Testis (tissue), 3 donors: ENCODE results near the gene DENND1A. TPM values are rescaled to one million over a fixed set of nuclear protein-coding genes. Genes with fewer than 3 reads are reported as not detected.

ENCODE experiments used
- DNase-seq: peaks from one replicate; pipeline ENCODE4 v3.0.0-alpha.2; 2019
- H3K27ac ChIP-seq, 2 donors: fragments of 200-600 bp; sonication (generic); one replicate each; pipeline ENCODE4 v1.5.1; 2019
- H3K27me3 ChIP-seq: fragments of 200-600 bp; sonication (generic); one replicate; pipeline ENCODE4 v1.5.1; 2019
- H3K36me3 ChIP-seq: fragments of 200-600 bp; sonication (generic); one replicate; pipeline ENCODE4 v1.5.1; 2017; ENCODE audit warnings: low read depth; ENCODE audit errors: missing control alignments
- H3K4me1 ChIP-seq: fragments of 200-600 bp; sonication (generic); one replicate; pipeline ENCODE4 v1.5.1; 2019
- H3K4me3 ChIP-seq, 2 donors: fragments of 200-600 bp; sonication (generic); one replicate each; pipeline ENCODE4 v1.5.1; 2017 to 2019
- H3K9me3 ChIP-seq: fragments of 200-600 bp; sonication (generic); one replicate; pipeline ENCODE4 v1.5.1; 2017
- POLR2A ChIP-seq: fragments of 450-650 bp; IDR thresholded peaks from one replicate; pipeline ENCODE4 v1.6.1; 2017; ENCODE audit warnings: antibody characterized with exemption, mild to moderate bottlenecking, moderate library complexity
- WGBS, 2 donors: methylation state at CpG; one replicate each; pipeline ENCODE4 v1.1.5; 2018; 5-methylcytosine and 5-hydroxymethylcytosine counted together
- intact Hi-C: fragments of 100-400 bp; cut with DNase I; formaldehyde crosslinking; loops from one replicate; pipeline ENCODE4 v1.15.1; 2023; ENCODE audit warnings: low total_unique reads
- polyA plus RNA-seq: library from polyadenylated mRNA; stranded (reverse); fragments of 350-450 nt; fragmentation: Illumina TruSeq; extraction: RNeasy Lipid Tissue Mini Kit (QIAGEN cat#74804); gene quantifications from one replicate; pipeline ENCODE4 v1.2.3, GENCODE V29; 2014; ENCODE audit warnings: low read depth, low replicate concordance; ENCODE audit not compliant: insufficient read depth
- total RNA-seq, 2 donors: library from RNA; depleted of rRNA; stranded (reverse); fragments of >200 nt; gene quantifications; one replicate each; pipeline ENCODE4 v1.2.3, GENCODE V29; 2016
- TF ChIP-seq, protein P1 (sequence below), 3 experiments: fragments of 450-650 bp in 2 of 3; fragments of 200-600 bp in 1 of 3; sonication (generic) in 1 of 3; IDR thresholded peaks; one replicate each; pipeline ENCODE4 v1.5.1; 2016 to 2019; ENCODE audit warnings: antibody characterized with exemption in 3 of 3, mild to moderate bottlenecking in 2 of 3, moderate library complexity in 1 of 3

Gene DENND1A
- total and polyA plus RNA-seq, 3 donors from 2014 or later, result 20.3 to 47.4 (median 44.9) TPM

DNA sequence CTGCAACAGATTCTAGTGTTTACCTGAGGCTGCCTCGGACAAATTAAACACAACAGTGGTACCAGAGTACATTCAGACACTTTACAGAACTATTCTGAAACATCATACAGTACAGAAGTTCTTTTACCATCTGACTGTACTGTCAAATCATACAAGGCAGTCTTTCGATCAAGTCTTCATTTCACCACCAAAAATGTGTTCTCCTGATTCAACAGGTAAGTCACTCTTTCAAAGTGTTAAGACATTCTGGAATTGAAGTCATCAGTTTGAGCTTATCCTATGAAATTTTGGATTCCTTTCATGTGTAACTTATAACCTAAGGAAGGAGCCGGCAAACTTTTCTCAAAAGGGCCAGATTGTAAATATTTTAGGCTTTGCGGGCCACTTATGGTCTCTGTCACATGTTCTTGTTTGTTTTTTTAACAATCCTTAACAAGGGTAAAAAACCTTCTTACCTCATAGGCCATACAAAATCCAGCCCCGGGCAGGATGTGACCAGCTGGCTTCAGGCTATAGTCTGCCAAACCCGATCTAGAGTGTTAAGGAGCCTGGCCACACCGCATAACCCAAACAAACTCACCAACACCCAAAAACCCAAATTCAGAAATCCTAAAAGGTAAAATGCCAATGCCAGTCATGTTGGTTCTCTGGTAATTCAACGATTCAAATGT lies 151.6 kb downstream of the DENND1A start:
- DNase-seq, result no peak
- TF ChIP-seq POLR2A, result no peak
- TF ChIP-seq, protein P1, sequence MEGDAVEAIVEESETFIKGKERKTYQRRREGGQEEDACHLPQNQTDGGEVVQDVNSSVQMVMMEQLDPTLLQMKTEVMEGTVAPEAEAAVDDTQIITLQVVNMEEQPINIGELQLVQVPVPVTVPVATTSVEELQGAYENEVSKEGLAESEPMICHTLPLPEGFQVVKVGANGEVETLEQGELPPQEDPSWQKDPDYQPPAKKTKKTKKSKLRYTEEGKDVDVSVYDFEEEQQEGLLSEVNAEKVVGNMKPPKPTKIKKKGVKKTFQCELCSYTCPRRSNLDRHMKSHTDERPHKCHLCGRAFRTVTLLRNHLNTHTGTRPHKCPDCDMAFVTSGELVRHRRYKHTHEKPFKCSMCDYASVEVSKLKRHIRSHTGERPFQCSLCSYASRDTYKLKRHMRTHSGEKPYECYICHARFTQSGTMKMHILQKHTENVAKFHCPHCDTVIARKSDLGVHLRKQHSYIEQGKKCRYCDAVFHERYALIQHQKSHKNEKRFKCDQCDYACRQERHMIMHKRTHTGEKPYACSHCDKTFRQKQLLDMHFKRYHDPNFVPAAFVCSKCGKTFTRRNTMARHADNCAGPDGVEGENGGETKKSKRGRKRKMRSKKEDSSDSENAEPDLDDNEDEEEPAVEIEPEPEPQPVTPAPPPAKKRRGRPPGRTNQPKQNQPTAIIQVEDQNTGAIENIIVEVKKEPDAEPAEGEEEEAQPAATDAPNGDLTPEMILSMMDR (IDR thresholded peaks at IDR 0.05), result no peak
- Histone ChIP-seq H3K4me3 (no peak overlapping the region), H3K27me3 (no peaks in the 10 kb centered on the region), H3K27ac (no peak overlapping the region), H3K36me3 (no peaks in the 10 kb centered on the region), H3K4me1 (no peaks in the 10 kb centered on the region), H3K9me3 (no peaks in the 10 kb centered on the region)
- WGBS, 2 donors, result 93 to 94% methylated on average over 8 of the region's 8 CpGs
- intact Hi-C loops, result no loop called here

DNA sequence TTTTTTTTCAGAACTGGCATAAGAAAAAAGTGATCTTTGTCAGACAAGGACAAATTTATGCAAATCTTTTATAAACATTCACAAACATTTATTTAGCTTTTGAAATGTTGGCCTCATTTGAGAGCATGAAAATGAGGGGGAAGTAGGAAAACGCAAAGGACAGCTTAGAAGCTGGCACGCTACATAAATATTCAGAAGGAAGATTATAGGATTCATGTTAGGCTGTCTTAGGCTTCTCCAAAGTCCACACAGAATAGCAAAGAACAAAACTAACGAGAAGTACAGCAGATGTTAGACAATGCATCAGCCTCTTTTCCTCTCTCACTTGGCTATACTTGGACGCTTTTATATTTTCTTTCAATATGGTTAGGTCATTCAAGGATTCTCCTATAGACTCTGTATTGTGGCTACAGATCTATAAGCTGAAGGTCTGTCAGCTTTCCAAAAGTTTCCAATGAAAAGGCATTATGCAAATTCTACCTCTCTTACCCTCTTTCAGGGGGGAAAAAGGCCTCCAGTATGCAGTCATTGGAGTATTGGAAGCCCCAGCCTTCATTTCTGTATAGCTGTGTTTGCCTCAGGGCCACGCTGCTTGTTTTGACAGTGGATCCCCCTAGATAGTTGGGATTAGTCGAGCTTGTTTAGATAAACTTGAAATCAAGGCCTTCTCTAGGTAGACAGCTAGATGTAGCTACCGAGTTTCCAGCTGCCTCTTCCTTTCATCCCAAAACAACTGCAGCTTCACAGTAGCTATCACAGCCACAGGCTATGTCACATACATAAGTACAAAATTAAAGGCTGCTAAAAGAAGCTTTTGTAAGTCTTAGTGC lies 153.0 kb downstream of the DENND1A start:
- H3K27me3 ChIP-seq, result no peaks in the 10 kb centered on the region
- TF ChIP-seq POLR2A, result no peak
- TF ChIP-seq, protein P1 (IDR thresholded peaks at IDR 0.05), result no peak
- DNase-seq, result no peak
- 80 to 84% methylated on average over 7 of the region's 7 CpGs for WGBS, 2 donors
- H3K9me3 ChIP-seq, result no peaks in the 10 kb centered on the region
- no peaks in the 10 kb centered on the region for H3K4me1 ChIP-seq
- no peaks in the 10 kb centered on the region for H3K36me3 ChIP-seq
- intact Hi-C loops, result no loop called here
- H3K4me3 ChIP-seq, result no peak overlapping the region
- H3K27ac ChIP-seq, result no peak overlapping the region

DNA sequence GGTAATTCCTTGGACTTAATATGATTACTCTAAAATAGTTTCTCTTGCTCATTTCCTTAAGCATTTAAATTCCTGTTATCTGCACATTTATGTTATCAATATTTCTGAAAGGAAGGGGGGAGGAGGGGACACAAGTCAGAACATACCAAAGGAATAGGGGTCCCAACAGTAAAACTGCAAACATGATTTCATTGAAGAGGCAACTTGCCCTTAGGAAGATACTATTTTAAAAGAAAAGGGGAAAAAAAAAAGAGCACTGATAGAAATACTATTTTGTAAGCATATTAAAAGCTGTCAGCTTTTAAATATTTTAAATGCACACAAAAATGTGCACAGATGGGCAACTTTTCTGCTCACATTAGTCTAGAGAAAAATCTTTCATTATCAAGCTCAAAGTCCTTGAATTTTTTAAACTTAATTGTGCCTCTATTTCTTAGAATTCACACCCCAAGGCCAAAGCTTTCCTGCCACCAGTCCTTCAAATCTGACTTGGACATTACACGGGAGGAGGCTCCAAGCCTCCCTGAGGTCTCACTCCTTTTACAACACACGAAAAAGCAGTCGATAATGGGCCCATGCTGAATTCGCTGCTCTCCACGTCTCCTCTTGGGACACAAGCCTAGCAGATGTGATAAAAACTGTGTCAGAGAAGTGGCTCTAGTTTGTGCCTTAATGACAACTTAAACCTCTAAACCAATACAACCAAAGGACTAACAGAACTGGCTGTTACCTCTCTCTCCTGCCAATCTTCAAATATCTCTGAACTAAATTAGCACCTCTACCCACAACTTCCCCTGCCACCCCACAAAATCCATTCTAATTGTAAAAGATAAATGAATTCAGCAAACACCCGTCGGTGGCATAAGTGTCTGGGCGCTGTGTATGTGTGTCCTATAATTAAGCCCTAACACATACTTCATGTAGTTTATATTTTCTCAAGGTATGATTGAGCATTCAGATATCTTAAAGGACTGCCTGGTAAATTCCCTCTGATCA lies 154.3 kb downstream of the DENND1A start:
- H3K9me3 ChIP-seq, result no peaks in the 10 kb centered on the region
- intact Hi-C loops, result no loop called here
- DNase-seq, result no peak
- H3K4me3 ChIP-seq, result no peak overlapping the region
- TF ChIP-seq, protein P1 (IDR thresholded peaks at IDR 0.05), result no peak
- no peak for TF ChIP-seq POLR2A
- WGBS, 2 donors, result 78 to 86% methylated on average over 8 of the region's 8 CpGs
- H3K27me3 ChIP-seq, result no peaks in the 10 kb centered on the region
- H3K36me3 ChIP-seq, result no peaks in the 10 kb centered on the region
- no peaks in the 10 kb centered on the region for H3K4me1 ChIP-seq
- H3K27ac ChIP-seq, result no peak overlapping the region

DNA sequence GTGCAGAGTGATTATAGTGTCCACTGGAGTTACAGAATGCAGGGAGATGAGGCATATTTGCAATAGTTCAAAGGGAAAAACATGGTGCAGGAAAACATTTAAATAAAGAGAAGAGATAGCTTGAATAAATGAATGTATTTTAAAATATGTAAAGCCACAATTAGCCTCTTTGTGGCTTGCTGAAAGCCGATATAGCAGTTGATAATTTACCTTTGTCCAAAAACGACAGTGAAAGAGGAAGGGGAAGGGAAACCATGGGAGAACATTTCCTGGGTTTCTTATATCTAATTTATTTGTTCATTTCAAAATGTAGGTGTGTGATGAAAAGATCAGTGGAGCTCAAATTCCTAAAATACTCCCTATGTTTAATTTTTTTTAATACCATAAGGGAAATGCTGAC lies 156.1 kb downstream of the DENND1A start:
- Histone ChIP-seq H3K36me3 (no peaks in the 10 kb centered on the region), H3K4me3 (no peak overlapping the region), H3K27ac (no peak overlapping the region), H3K4me1 (no peaks in the 10 kb centered on the region), H3K27me3 (no peaks in the 10 kb centered on the region), H3K9me3 (no peaks in the 10 kb centered on the region)
- intact Hi-C loops, result no loop called here
- no peak for DNase-seq
- 81 to 88% methylated on average over 2 of the region's 2 CpGs for WGBS, 2 donors
- TF ChIP-seq POLR2A, result no peak
- TF ChIP-seq, protein P1 (IDR thresholded peaks at IDR 0.05), result no peak
